ENCODE data around the gene IL17RC.
A peak's percentile ranks its signal among the peaks of the same experiment; 100 is the strongest.

DNA sequence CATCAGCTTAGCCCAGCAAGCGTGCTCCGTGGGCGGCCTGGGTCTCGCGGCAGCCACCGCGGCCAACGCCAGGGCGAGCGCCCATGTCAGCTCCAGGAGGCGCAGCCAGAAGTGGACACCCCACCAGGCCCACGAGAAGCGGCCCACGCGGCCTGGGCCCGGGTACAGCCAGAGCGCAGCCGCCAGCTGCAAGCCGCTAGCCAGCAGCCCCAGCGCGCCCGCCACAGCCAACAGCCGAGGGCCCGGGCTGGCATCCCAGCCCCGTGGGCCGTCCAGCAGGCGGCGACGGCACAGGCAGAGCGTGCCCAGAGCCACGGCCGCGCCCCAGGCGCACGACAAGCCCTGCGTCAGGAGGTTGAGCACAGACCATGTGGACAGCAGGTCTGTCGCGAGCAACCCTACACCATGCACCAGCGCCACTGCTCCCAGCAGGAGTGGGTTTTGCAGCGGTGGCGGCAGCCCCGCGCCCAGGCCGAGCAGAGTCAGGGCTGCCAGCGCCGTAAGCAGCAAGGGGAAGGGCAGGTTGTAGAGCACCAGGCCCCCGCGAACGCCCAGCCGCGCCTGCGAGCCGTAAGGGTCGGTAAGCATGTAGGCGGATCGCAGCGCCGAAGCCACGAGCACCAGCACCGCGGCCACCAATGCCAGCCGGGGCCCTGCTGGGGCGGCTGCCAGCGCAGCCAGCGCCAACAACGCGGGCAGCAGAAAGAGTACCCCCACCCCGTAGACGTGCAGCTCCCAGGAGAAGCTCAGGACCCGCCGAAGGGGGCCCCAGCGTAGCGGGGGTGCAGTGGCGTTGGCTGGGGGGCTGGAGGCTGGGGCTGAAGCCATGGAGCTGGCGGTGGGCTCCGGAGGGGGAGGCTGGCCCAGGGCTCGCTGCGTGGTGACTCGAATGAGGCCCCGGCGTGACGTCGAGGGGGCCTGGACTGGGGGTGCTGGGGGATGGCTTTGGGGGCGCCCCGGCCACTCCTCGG lies 30.4 kb downstream of the IL17RC start:
- peak; percentile 46 for TF ChIP-seq POLR2A (IDR thresholded peaks at IDR 0.05; ENCODE audit: low read depth, low read length)
- TF ChIP-seq, protein P1, sequence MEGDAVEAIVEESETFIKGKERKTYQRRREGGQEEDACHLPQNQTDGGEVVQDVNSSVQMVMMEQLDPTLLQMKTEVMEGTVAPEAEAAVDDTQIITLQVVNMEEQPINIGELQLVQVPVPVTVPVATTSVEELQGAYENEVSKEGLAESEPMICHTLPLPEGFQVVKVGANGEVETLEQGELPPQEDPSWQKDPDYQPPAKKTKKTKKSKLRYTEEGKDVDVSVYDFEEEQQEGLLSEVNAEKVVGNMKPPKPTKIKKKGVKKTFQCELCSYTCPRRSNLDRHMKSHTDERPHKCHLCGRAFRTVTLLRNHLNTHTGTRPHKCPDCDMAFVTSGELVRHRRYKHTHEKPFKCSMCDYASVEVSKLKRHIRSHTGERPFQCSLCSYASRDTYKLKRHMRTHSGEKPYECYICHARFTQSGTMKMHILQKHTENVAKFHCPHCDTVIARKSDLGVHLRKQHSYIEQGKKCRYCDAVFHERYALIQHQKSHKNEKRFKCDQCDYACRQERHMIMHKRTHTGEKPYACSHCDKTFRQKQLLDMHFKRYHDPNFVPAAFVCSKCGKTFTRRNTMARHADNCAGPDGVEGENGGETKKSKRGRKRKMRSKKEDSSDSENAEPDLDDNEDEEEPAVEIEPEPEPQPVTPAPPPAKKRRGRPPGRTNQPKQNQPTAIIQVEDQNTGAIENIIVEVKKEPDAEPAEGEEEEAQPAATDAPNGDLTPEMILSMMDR (IDR thresholded peaks at IDR 0.05; ENCODE audit: extremely low read depth in 1 of 2, insufficient read depth in 1 of 2, low read depth in 1 of 2, low read length in 2 of 2) = peak; percentile 77 to 84

All from endothelial cell of umbilical vein (primary cell).